Trophoblast cell (in vitro differentiated cells and primary cell): ENCODE measurements around the gene FGF10.

Experiments
- DNase-seq, 2 donors: peaks; one replicate each; pipeline ENCODE4 v3.0.0-alpha.2; 2016
- H2AFZ ChIP-seq: 2 replicates; pipeline ENCODE4 v1.6.1; 2013; ENCODE audit warnings: low read length, moderate library complexity, mild to moderate bottlenecking; ENCODE audit not compliant: insufficient read depth, poor library complexity
- H2AK5ac ChIP-seq: 2 replicates; pipeline ENCODE4 v1.6.1; 2013; ENCODE audit warnings: mild to moderate bottlenecking, low read length
- H2BK120ac ChIP-seq: 2 replicates; pipeline ENCODE4 v1.6.1; 2013; ENCODE audit warnings: low read length, mild to moderate bottlenecking, moderate library complexity; ENCODE audit not compliant: insufficient read depth, poor library complexity
- H2BK12ac ChIP-seq: 2 replicates; pipeline ENCODE4 v1.6.1; 2013; ENCODE audit warnings: mild to moderate bottlenecking, low read length, moderate library complexity
- H2BK5ac ChIP-seq: 2 replicates; pipeline ENCODE4 v1.6.1; 2013; ENCODE audit warnings: low read length, low read depth, moderate library complexity, mild to moderate bottlenecking; ENCODE audit not compliant: poor library complexity
- H3K14ac ChIP-seq: 2 replicates; pipeline ENCODE4 v1.6.1; 2013; ENCODE audit warnings: mild to moderate bottlenecking, low read length
- H3K18ac ChIP-seq: 2 replicates; pipeline ENCODE4 v1.6.1; 2013; ENCODE audit warnings: mild to moderate bottlenecking, low read length
- H3K23ac ChIP-seq: 2 replicates; pipeline ENCODE4 v1.6.1; 2013; ENCODE audit warnings: low read length
- H3K27ac ChIP-seq: 2 replicates; pipeline ENCODE4 v1.5.1; 2013; ENCODE audit warnings: low read depth, mild to moderate bottlenecking, inconsistent platforms, low read length, moderate library complexity
- H3K27me3 ChIP-seq: 2 replicates; pipeline ENCODE4 v1.6.1; 2013; ENCODE audit warnings: inconsistent platforms, mild to moderate bottlenecking, low read length, moderate library complexity; ENCODE audit not compliant: insufficient read depth
- H3K36me3 ChIP-seq, 2 experiments: 1 replicate in 1 of 2; 2 replicates in 1 of 2; pipeline ENCODE4 v1.6.1; 2013; ENCODE audit warnings: low read length in 2 of 2, mild to moderate bottlenecking in 2 of 2, moderate library complexity in 1 of 2; ENCODE audit not compliant: insufficient read depth in 2 of 2, control insufficient read depth in 1 of 2
- H3K4ac ChIP-seq: 2 replicates; pipeline ENCODE4 v1.6.1; 2013; ENCODE audit warnings: low read depth, mild to moderate bottlenecking, low read length, moderate library complexity
- H3K4me1 ChIP-seq, 2 experiments: 1 replicate in 1 of 2; 2 replicates in 1 of 2; pipeline ENCODE4 v1.6.1; 2013; ENCODE audit warnings: low read length in 2 of 2, mild to moderate bottlenecking in 2 of 2, moderate library complexity in 1 of 2; ENCODE audit not compliant: insufficient read depth in 2 of 2, control insufficient read depth in 1 of 2
- H3K4me2 ChIP-seq: 2 replicates; pipeline ENCODE4 v1.6.1; 2013; ENCODE audit warnings: inconsistent platforms, mild to moderate bottlenecking, low read length, moderate library complexity
- H3K4me3 ChIP-seq: 2 replicates; pipeline ENCODE4 v1.5.1; 2013; ENCODE audit warnings: mild to moderate bottlenecking, low read depth, low read length, inconsistent platforms
- H3K79me1 ChIP-seq: one replicate; pipeline ENCODE4 v1.6.1; 2013; ENCODE audit warnings: low read length
- H3K79me2 ChIP-seq: 2 replicates; pipeline ENCODE4 v1.6.1; 2013; ENCODE audit warnings: low read length, mild to moderate bottlenecking; ENCODE audit not compliant: control insufficient read depth, insufficient read depth, poor library complexity
- H3K9ac ChIP-seq: 2 replicates; pipeline ENCODE4 v1.6.1; 2013; ENCODE audit warnings: mild to moderate bottlenecking, low read length
- H3K9me3 ChIP-seq: 2 replicates; pipeline ENCODE4 v1.6.1; 2013; ENCODE audit warnings: low read depth, mild to moderate bottlenecking, control low read depth, inconsistent platforms, low read length; ENCODE audit not compliant: insufficient read depth
- H4K12ac ChIP-seq: 2 replicates; pipeline ENCODE4 v1.6.1; 2013; ENCODE audit warnings: low read depth, mild to moderate bottlenecking, low read length, moderate library complexity
- H4K8ac ChIP-seq: 2 replicates; pipeline ENCODE4 v1.6.1; 2013; ENCODE audit warnings: low read depth, mild to moderate bottlenecking, low read length, moderate library complexity
- H4K91ac ChIP-seq: one replicate; pipeline ENCODE4 v1.6.1; 2013; ENCODE audit warnings: low read depth, mild to moderate bottlenecking, low read length, moderate library complexity
- WGBS: extraction: QIAGEN DNeasy Blood & Tissue Kit; methylation state at CpG from one replicate; pipeline ENCODE4 v1.1.7; 2013; ENCODE audit warnings: missing lambda C conversion rate; ENCODE audit not compliant: insufficient read length, insufficient coverage; ENCODE audit errors: extremely low coverage; 5-methylcytosine and 5-hydroxymethylcytosine counted together

Gene FGF10

GRCh38 chr5:44388321-44389089 lies 715 bp downstream of the FGF10 start:
- Histone ChIP-seq H3K27me3 (peaks cover 20% of the 10 kb centered on the region), H3K9ac (no peak overlapping the region), H3K4me1 (peaks cover 5 to 13% of the 10 kb centered on the region in 2 experiments), H3K36me3 (no peaks in the 10 kb centered on the region), H4K91ac (no peak overlapping the region), H3K9me3 (no peaks in the 10 kb centered on the region), H4K8ac (no peak overlapping the region), H3K4me2 (peak overlapping the region; percentile 76), H3K23ac (no peak overlapping the region), H2BK120ac (no peak overlapping the region), H3K18ac (no peak overlapping the region), H3K4ac (no peak overlapping the region), H3K4me3 (no peak overlapping the region), H3K14ac (no peak overlapping the region), H3K79me1 (no peaks in the 10 kb centered on the region), H2BK12ac (no peak overlapping the region), H2BK5ac (no peak overlapping the region), H3K79me2 (no peaks in the 10 kb centered on the region), H2AK5ac (no peak overlapping the region), H2AFZ (no peak overlapping the region), H3K27ac (no peak overlapping the region), H4K12ac (no peak overlapping the region)
- WGBS, result no CpG with 5 or more reads among the region's 27 CpGs
- DNase-seq, result no peak

- Histone ChIP-seq H2AFZ (no peak overlapping the region), H3K18ac (no peak overlapping the region), H3K9ac (no peak overlapping the region), H2BK120ac (no peak overlapping the region), H3K23ac (no peak overlapping the region), H2BK12ac (no peak overlapping the region), H3K79me2 (no peaks in the 10 kb centered on the region), H4K91ac (no peak overlapping the region), H2BK5ac (no peak overlapping the region), H3K36me3 (no peaks in the 10 kb centered on the region), H3K4ac (no peak overlapping the region), H3K4me2 (peak overlapping the region; percentile 76), H2AK5ac (no peak overlapping the region), H3K79me1 (no peaks in the 10 kb centered on the region), H3K4me3 (no peak overlapping the region), H3K27ac (no peak overlapping the region), H3K4me1 (peaks cover 5 to 13% of the 10 kb centered on the region in 2 experiments), H3K27me3 (peaks cover 20% of the 10 kb centered on the region), H3K14ac (no peak overlapping the region), H4K8ac (no peak overlapping the region), H3K9me3 (no peaks in the 10 kb centered on the region), H4K12ac (no peak overlapping the region)
- DNase-seq, result no peak
- no CpG with 5 or more reads among the region's 11 CpGs for WGBS
Measured at GRCh38 chr5:44387921-44388320, 1.3 kb downstream of the FGF10 start.

- H2BK120ac ChIP-seq, result no peak overlapping the region
- no peak overlapping the region for H4K91ac ChIP-seq
- H4K12ac ChIP-seq, result no peak overlapping the region
- H3K14ac ChIP-seq, result no peak overlapping the region
- H3K4me1 ChIP-seq, result peaks cover 5 to 13% of the 10 kb centered on the region in 2 experiments
- H3K79me2 ChIP-seq, result no peaks in the 10 kb centered on the region
- H3K27ac ChIP-seq, result no peak overlapping the region
- no peak overlapping the region for H4K8ac ChIP-seq
- H3K23ac ChIP-seq, result no peak overlapping the region
- no peaks in the 10 kb centered on the region for H3K9me3 ChIP-seq
- H2BK5ac ChIP-seq, result no peak overlapping the region
- no peak for DNase-seq
- H2AK5ac ChIP-seq, result no peak overlapping the region
- peaks cover 20% of the 10 kb centered on the region for H3K27me3 ChIP-seq
- H3K36me3 ChIP-seq, result no peaks in the 10 kb centered on the region
- no peak overlapping the region for H3K9ac ChIP-seq
- no peak overlapping the region for H3K4me2 ChIP-seq
- H3K79me1 ChIP-seq, result no peaks in the 10 kb centered on the region
- no peak overlapping the region for H3K4me3 ChIP-seq
- no CpG with 5 or more reads among the region's 3 CpGs for WGBS
- no peak overlapping the region for H2AFZ ChIP-seq
- H3K18ac ChIP-seq, result no peak overlapping the region
- H2BK12ac ChIP-seq, result no peak overlapping the region
- no peak overlapping the region for H3K4ac ChIP-seq
Measured at GRCh38 chr5:44387406-44387805, 1.8 kb downstream of the FGF10 start.

GRCh38 chr5:44385291-44385900 lies 3.8 kb downstream of the FGF10 start:
- no CpG with 5 or more reads among the region's 4 CpGs for WGBS
- Histone ChIP-seq H3K9me3 (no peaks in the 10 kb centered on the region), H3K9ac (no peak overlapping the region), H3K27me3 (peaks cover 20% of the 10 kb centered on the region), H3K4me2 (no peak overlapping the region), H3K36me3 (no peaks in the 10 kb centered on the region), H2BK12ac (no peak overlapping the region), H2AK5ac (no peak overlapping the region), H2AFZ (no peak overlapping the region), H3K79me2 (no peaks in the 10 kb centered on the region), H4K12ac (no peak overlapping the region), H2BK5ac (no peak overlapping the region), H4K91ac (no peak overlapping the region), H3K14ac (no peak overlapping the region), H3K4me1 (peaks cover 5 to 13% of the 10 kb centered on the region in 2 experiments), H4K8ac (no peak overlapping the region), H2BK120ac (no peak overlapping the region), H3K79me1 (no peaks in the 10 kb centered on the region), H3K23ac (no peak overlapping the region), H3K4ac (no peak overlapping the region), H3K27ac (no peak overlapping the region), H3K18ac (no peak overlapping the region), H3K4me3 (no peak overlapping the region)
- no peak for DNase-seq
